A673 (cell line): ENCODE data around the gene RNF182. TPM values are rescaled to one million over a fixed set of nuclear protein-coding genes. Genes with fewer than 3 reads are reported as not detected.

Source experiments
- BruUV-seq: library from RNA; stranded (reverse); fragments of 400-500 nt; replicated peaks from 2 replicates; lab custom pipeline; 2021; lab: Mats Ljungman, UMichigan
- CTCF ChIA-PET: fragments of 300-600 bp; sonication (Branson Sonifier 250); formaldehyde crosslinking; loops from one replicate; lab custom pipeline; 2022; ENCODE audit warnings: antibody characterized with exemption; lab: Charles Lee
- POLR2A ChIA-PET: fragments of 300-600 bp; sonication (Branson Sonifier 250); formaldehyde crosslinking; loops from one replicate; lab custom pipeline; 2022; ENCODE audit warnings: antibody characterized with exemption; ENCODE audit not compliant: low non-redundant PET; lab: Charles Lee
- DNase-seq: peaks from one replicate; pipeline ENCODE4 v3.0.0-alpha.2; 2015; ENCODE audit warnings: low spot score
- H3K27ac ChIP-seq: fragments of 200-600 bp; sonication (generic); 2 replicates; pipeline ENCODE4 v1.5.1; 2016; ENCODE audit warnings: mixed run types, low read depth, mild to moderate bottlenecking, mixed read lengths, antibody characterized with exemption, low read length; ENCODE audit not compliant: poor library complexity, severe bottlenecking
- H3K27me3 ChIP-seq: fragments of 200-600 bp; sonication (generic); replicated peaks from 2 replicates; pipeline ENCODE4 v1.6.1; 2017; ENCODE audit warnings: mixed run types, low read depth, mild to moderate bottlenecking, mixed read lengths, antibody characterized with exemption, low read length; ENCODE audit not compliant: insufficient read depth, poor library complexity
- H3K36me3 ChIP-seq: fragments of 200-600 bp; sonication (generic); 2 replicates; pipeline ENCODE4 v1.6.1; 2016; ENCODE audit warnings: mixed run types, mild to moderate bottlenecking, mixed read lengths, antibody characterized with exemption, low read length; ENCODE audit not compliant: insufficient read depth, poor library complexity, severe bottlenecking
- H3K4me1 ChIP-seq: fragments of 200-600 bp; sonication (generic); 2 replicates; pipeline ENCODE4 v1.6.1; 2017; ENCODE audit warnings: mixed run types, mild to moderate bottlenecking, mixed read lengths, antibody characterized with exemption, low read length; ENCODE audit not compliant: insufficient read depth, poor library complexity, severe bottlenecking
- H3K4me3 ChIP-seq: fragments of 200-600 bp; sonication (generic); 2 replicates; pipeline ENCODE4 v1.5.1; 2016; ENCODE audit warnings: low read depth, mixed run types, mild to moderate bottlenecking, mixed read lengths, low read length; ENCODE audit not compliant: poor library complexity, severe bottlenecking
- H3K9me3 ChIP-seq: fragments of 200-600 bp; sonication (generic); 2 replicates; pipeline ENCODE4 v1.6.1; 2016; ENCODE audit warnings: mixed run types, low read depth, mild to moderate bottlenecking, mixed read lengths, antibody characterized with exemption, low read length; ENCODE audit not compliant: poor library complexity, severe bottlenecking
- CTCF ChIP-seq: fragments of 300-800, 200-600 bp; sonication (generic); conservative IDR thresholded peaks from 2 replicates; pipeline ENCODE4 v1.5.1; 2017; ENCODE audit warnings: low read depth, mild to moderate bottlenecking, antibody characterized with exemption, low read length, moderate library complexity, mixed read lengths
- EZH2 ChIP-seq: fragments of 200-600 bp; sonication (generic); IDR thresholded peaks from 2 replicates; pipeline ENCODE4 v1.6.1; 2017; ENCODE audit warnings: borderline replicate concordance, low read depth, mild to moderate bottlenecking, mixed read lengths, antibody characterized with exemption, low read length; ENCODE audit not compliant: poor library complexity, severe bottlenecking
- intact Hi-C: fragments of 100-400 bp; cut with micrococcal nuclease; formaldehyde crosslinking; loops from one replicate; pipeline ENCODE4 v1.10.0; 2022; ENCODE audit not compliant: unreplicated experiment
- total RNA-seq: library from RNA; stranded (reverse); gene quantifications from 2 replicates; pipeline ENCODE4 v1.2.3, GENCODE V29; 2021

RNF182 gene
- total RNA-seq, 1 experiment from 2014 or later: 20.8 TPM

GRCh38 chr6:14004258-14004657, 79.5 kb downstream of the RNF182 start:
- no TSS peak for BruUV-seq
- intact Hi-C loops: no loop called here
- POLR2A ChIA-PET: no interaction called here

GRCh38 chr6:14008809-14009208, 84.1 kb downstream of the RNF182 start:
- H3K27me3 ChIP-seq: no peaks in the 10 kb centered on the region

More at GRCh38 chr6:14004258-14004657, 79.5 kb downstream of the RNF182 start:
- H3K4me3 ChIP-seq: no peak overlapping the region
- no peak overlapping the region for H3K27ac ChIP-seq
- DNase-seq: no peak
- peaks cover 18% of the 10 kb centered on the region for H3K4me1 ChIP-seq
- no peaks in the 10 kb centered on the region for H3K27me3 ChIP-seq
- no peaks in the 10 kb centered on the region for H3K9me3 ChIP-seq
- CTCF ChIA-PET: no interaction called here
- TF ChIP-seq EZH2 (no peak), CTCF (no peak)
- no peaks in the 10 kb centered on the region for H3K36me3 ChIP-seq

GRCh38 chr6:14009431-14009830, 84.7 kb downstream of the RNF182 start:
- Histone ChIP-seq H3K36me3 (no peaks in the 10 kb centered on the region), H3K4me1 (no peaks in the 10 kb centered on the region), H3K27me3 (no peaks in the 10 kb centered on the region), H3K4me3 (no peak overlapping the region), H3K27ac (no peak overlapping the region), H3K9me3 (no peaks in the 10 kb centered on the region)
- BruUV-seq: no TSS peak
- intact Hi-C loops: no loop called here
- TF ChIP-seq CTCF: no peak
- no peak for TF ChIP-seq EZH2
- DNase-seq: no peak
- ChIA-PET POLR2A (no interaction called here), CTCF (no interaction called here)

More at GRCh38 chr6:14008809-14009208, 84.1 kb downstream of the RNF182 start:
- ChIA-PET CTCF (no interaction called here), POLR2A (no interaction called here)
- BruUV-seq: no TSS peak
- no peaks in the 10 kb centered on the region for H3K9me3 ChIP-seq
- TF ChIP-seq EZH2: no peak
- TF ChIP-seq CTCF: no peak
- intact Hi-C loops: no loop called here
- no peaks in the 10 kb centered on the region for H3K4me1 ChIP-seq
- H3K27ac ChIP-seq: no peak overlapping the region
- DNase-seq: no peak
- H3K4me3 ChIP-seq: no peak overlapping the region
- no peaks in the 10 kb centered on the region for H3K36me3 ChIP-seq
